IMR-90 (cell line): ENCODE results near the gene FN1.
A peak's percentile ranks its signal among the peaks of the same experiment; 100 is the strongest.

Experiments used
- CEBPB ChIP-seq: IDR thresholded peaks from 2 replicates; pipeline ENCODE4 v1.6.1; 2012; ENCODE audit warnings: low read depth, low read length, improper control_type of control experiment
- MAFK ChIP-seq: IDR thresholded peaks from 2 replicates; pipeline ENCODE4 v1.6.1; 2012; ENCODE audit warnings: low read depth, low read length, improper control_type of control experiment
- NFE2L2 ChIP-seq: fragments of 150-350 bp; IDR thresholded peaks from 2 replicates; pipeline ENCODE4 v1.6.1; 2016; ENCODE audit warnings: low read depth, mild to moderate bottlenecking, low read length
- POLR2A ChIP-seq: IDR thresholded peaks from 2 replicates; pipeline ENCODE4 v1.6.1; 2012; ENCODE audit warnings: mild to moderate bottlenecking, low read depth, low read length
- TF ChIP-seq, protein P1 (sequence below): conservative IDR thresholded peaks from 2 replicates; pipeline ENCODE4 v1.5.1; 2012; ENCODE audit warnings: mild to moderate bottlenecking, low read depth, low read length, improper control_type of control experiment

DNA sequence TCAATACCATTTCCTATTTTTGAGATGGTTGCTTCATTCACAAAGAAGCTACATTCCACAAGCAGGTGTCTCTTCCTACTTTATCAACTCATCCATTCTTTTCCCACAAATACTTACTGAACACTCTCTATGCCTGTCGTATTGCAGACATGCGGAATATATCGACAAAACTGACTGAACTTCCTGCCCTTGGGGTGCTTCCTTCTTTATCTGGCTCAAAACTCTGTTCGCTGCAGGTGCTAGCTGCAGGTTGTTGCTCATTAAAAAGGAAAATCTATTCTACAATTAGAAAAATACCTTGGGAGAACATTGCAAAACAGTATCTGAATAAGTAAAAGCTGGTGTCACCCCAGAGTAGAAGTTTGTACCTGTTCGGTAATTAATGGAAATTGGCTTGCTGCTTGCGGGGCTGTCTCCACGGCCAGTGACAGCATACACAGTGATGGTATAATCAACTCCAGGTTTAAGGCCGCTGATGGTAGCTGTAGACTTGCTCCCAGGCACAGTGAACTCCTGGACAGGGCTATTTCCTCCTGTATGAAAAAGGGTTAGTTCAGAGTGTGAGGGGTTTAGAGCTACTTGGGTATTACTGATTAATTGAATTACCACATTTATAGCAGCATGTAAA is 52.1 kb downstream of the FN1 start:
- TF ChIP-seq MAFK (no peak), POLR2A (peak; percentile 41; the same call in 1 of the 2 replicates), NFE2L2 (no peak), CEBPB (no peak)
- TF ChIP-seq, protein P1, sequence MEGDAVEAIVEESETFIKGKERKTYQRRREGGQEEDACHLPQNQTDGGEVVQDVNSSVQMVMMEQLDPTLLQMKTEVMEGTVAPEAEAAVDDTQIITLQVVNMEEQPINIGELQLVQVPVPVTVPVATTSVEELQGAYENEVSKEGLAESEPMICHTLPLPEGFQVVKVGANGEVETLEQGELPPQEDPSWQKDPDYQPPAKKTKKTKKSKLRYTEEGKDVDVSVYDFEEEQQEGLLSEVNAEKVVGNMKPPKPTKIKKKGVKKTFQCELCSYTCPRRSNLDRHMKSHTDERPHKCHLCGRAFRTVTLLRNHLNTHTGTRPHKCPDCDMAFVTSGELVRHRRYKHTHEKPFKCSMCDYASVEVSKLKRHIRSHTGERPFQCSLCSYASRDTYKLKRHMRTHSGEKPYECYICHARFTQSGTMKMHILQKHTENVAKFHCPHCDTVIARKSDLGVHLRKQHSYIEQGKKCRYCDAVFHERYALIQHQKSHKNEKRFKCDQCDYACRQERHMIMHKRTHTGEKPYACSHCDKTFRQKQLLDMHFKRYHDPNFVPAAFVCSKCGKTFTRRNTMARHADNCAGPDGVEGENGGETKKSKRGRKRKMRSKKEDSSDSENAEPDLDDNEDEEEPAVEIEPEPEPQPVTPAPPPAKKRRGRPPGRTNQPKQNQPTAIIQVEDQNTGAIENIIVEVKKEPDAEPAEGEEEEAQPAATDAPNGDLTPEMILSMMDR, result no peak
